ENCODE results near the gene AGMAT.

GRCh38 chr1:15633756-15634420 lies 49.0 kb upstream of the AGMAT start:
- TF ChIP-seq CTCF (IDR thresholded peaks at IDR 0.05) (no peak), POLR2A (IDR thresholded peaks at IDR 0.05) (no peak)
